GM12878 (cell line): Measurements from ENCODE around the gene PINK1. TPM values are rescaled to one million over a fixed set of nuclear protein-coding genes. Genes with fewer than 3 reads are reported as not detected.

Source experiments
- ATAC-seq: fragments of 200-7000 bp; cut with Tn5 transposase; 3 replicates; pipeline ENCODE4 v1.9.1; 2020; ENCODE audit warnings: mild to moderate bottlenecking, moderate library complexity
- BruUV-seq: library from RNA; stranded (reverse); fragments of 400-500 nt; replicated peaks from 2 replicates; lab custom pipeline; 2021; lab: Mats Ljungman, UMichigan
- CTCF ChIA-PET: fragments of 300-600 bp; sonication (Branson Sonifier 250); formaldehyde crosslinking; extraction: SDS; loops from one replicate; lab custom pipeline; 2021; ENCODE audit warnings: inconsistent platforms; lab: Yijun Ruan, JAX
- POLR2A ChIA-PET: fragments of 350-600 bp; formaldehyde crosslinking; extraction: SDS; loops from one replicate; lab custom pipeline; 2021; ENCODE audit warnings: inconsistent platforms; lab: Charles Lee
- RAD21 ChIA-PET: fragments of 300-600 bp; sonication (Branson Sonifier 250); formaldehyde crosslinking; loops from one replicate; lab custom pipeline; 2023; ENCODE audit warnings: antibody characterized with exemption; ENCODE audit not compliant: unreplicated experiment; lab: Charles Lee
- SMC1A ChIA-PET: fragments of 300-600 bp; sonication (Branson Sonifier 250); formaldehyde crosslinking; loops from one replicate; lab custom pipeline; 2023; ENCODE audit not compliant: unreplicated experiment, uncharacterized antibody; lab: Charles Lee
- DNase-seq: peaks from one replicate; pipeline ENCODE4 v3.0.0-alpha.2; 2011; ENCODE audit warnings: low read depth, low spot score
- FAIRE-seq: peaks from 3 replicates; lab custom pipeline; 2011; peaks lifted over from hg19 to GRCh38; lab: Jason Lieb, UNC
- H2AFZ ChIP-seq: 2 replicates; pipeline ENCODE4 v1.6.0; 2011; ENCODE audit warnings: low read depth, low read length, control low read depth; ENCODE audit not compliant: control insufficient read depth
- H3K27ac ChIP-seq: 2 replicates; pipeline ENCODE4 v1.5.1; 2011; ENCODE audit warnings: control low read depth; ENCODE audit not compliant: control insufficient read depth, insufficient read depth
- H3K27me3 ChIP-seq, 2 experiments: replicated peaks in 1 of 2; 2 replicates each; pipeline versions ENCODE4 v1.6.0 to v1.6.1; 2011; ENCODE audit warnings: low read length in 1 of 2; ENCODE audit not compliant: control insufficient read depth in 2 of 2, insufficient read depth in 2 of 2
- H3K36me3 ChIP-seq, 2 experiments: 2 replicates each; pipeline ENCODE4 v1.5.1; 2011; ENCODE audit warnings: low read length in 1 of 2; ENCODE audit not compliant: control insufficient read depth in 2 of 2, insufficient read depth in 2 of 2
- H3K4me1 ChIP-seq: 2 replicates; pipeline ENCODE4 v1.6.1; 2011; ENCODE audit warnings: mild to moderate bottlenecking, low read length, moderate library complexity, mixed read lengths; ENCODE audit not compliant: control insufficient read depth, insufficient read depth
- H3K4me2 ChIP-seq: 2 replicates; pipeline ENCODE4 v1.6.0; 2011; ENCODE audit warnings: control low read depth; ENCODE audit not compliant: control insufficient read depth, insufficient read depth
- H3K4me3 ChIP-seq: fragments of 200-600 bp; sonication (generic); 2 replicates; pipeline ENCODE4 v1.5.1; 2016
- H3K79me2 ChIP-seq: 2 replicates; pipeline ENCODE4 v1.6.0; 2011; ENCODE audit warnings: low read length; ENCODE audit not compliant: control insufficient read depth, insufficient read depth
- H3K9ac ChIP-seq: 2 replicates; pipeline ENCODE4 v1.8.0; 2011; ENCODE audit warnings: low read length, control low read depth, mixed read lengths; ENCODE audit not compliant: control insufficient read depth, insufficient read depth
- H3K9me3 ChIP-seq: replicated peaks from 3 replicates; pipeline ENCODE4 v1.5.1; 2011; ENCODE audit warnings: mild to moderate bottlenecking, low read length; ENCODE audit not compliant: control insufficient read depth, insufficient read depth
- H4K20me1 ChIP-seq: 2 replicates; pipeline ENCODE4 v1.6.0; 2011; ENCODE audit not compliant: control insufficient read depth, insufficient read depth
- BRCA1 ChIP-seq: IDR thresholded peaks from 2 replicates; pipeline ENCODE4 v1.6.1; 2011; ENCODE audit warnings: low read depth, low read length, improper control_type of control experiment
- EZH2 ChIP-seq: IDR thresholded peaks from 2 replicates; pipeline ENCODE4 v1.6.1; 2012; ENCODE audit warnings: low read depth, mild to moderate bottlenecking, control low read depth, inconsistent platforms, low read length, borderline replicate concordance; ENCODE audit not compliant: control insufficient read depth
- KDM1A ChIP-seq: fragments of 200-600 bp; sonication (generic); IDR thresholded peaks from 2 replicates; pipeline ENCODE4 v1.6.1; 2016; ENCODE audit warnings: borderline replicate concordance
- NR2F1 ChIP-seq: fragments of 450-650 bp; conservative IDR thresholded peaks from 2 replicates; pipeline ENCODE4 v1.6.1; 2017; ENCODE audit warnings: mild to moderate bottlenecking
- SPI1 ChIP-seq: IDR thresholded peaks from 2 replicates; pipeline ENCODE4 v1.6.1; 2011; ENCODE audit warnings: low read depth, mild to moderate bottlenecking, low read length, moderate library complexity, borderline replicate concordance; ENCODE audit not compliant: insufficient read depth
- TBL1XR1 ChIP-seq: IDR thresholded peaks from 2 replicates; pipeline ENCODE4 v1.6.1; 2012; ENCODE audit warnings: low read depth, low read length, improper control_type of control experiment
- WGBS: methylation state at CpG from one replicate; pipeline ENCODE4 v1.1.6; 2016; ENCODE audit warnings: low lambda C conversion rate; ENCODE audit not compliant: insufficient replicate concordance, insufficient coverage; ENCODE audit errors: missing lambda C conversion rate; 5-methylcytosine and 5-hydroxymethylcytosine counted together
- in situ Hi-C: fragments of 300-500 bp; cut with MboI; formaldehyde crosslinking; loops from 9 replicates; pipeline ENCODE4 v1.14.3; 2018; ENCODE audit warnings: mixed read lengths
- intact Hi-C: fragments of 100-400 bp; cut with micrococcal nuclease; formaldehyde crosslinking; loops from one replicate; pipeline ENCODE4 v1.14.2; 2022; ENCODE audit not compliant: unreplicated experiment
- polyA plus RNA-seq, 11 experiments: library from polyadenylated mRNA; depleted of rRNA in 4 of 11; unstranded in 6 of 11; stranded (reverse) in 5 of 11; fragments of >200 nt; fragmentation: Nextera tagmentation in 4 of 11; fragmentation: Illumina TruSeq in 1 of 11; extraction: Ambion mirVana in 4 of 11; extraction: Trizol in 1 of 11; gene quantifications; 1 replicate in 1 of 11; 2 replicates in 10 of 11; pipeline versions ENCODE4 v1.2.1 to v1.2.3, GENCODE V29; 2011 to 2016; ENCODE audit warnings: inconsistent platforms in 2 of 11, missing spikeins in 2 of 11, low read depth in 1 of 11
- total RNA-seq, 4 experiments: library from RNA; depleted of rRNA in 3 of 4; stranded (reverse); fragments of >200 nt in 3 of 4; fragmentation: Illumina TruSeq in 1 of 4; extraction: Trizol in 1 of 4; gene quantifications; 2 replicates each; pipeline versions ENCODE4 v1.2.1 to v1.2.3, GENCODE V29; 2013 to 2021
- TF ChIP-seq, protein P1 (sequence below): fragments of 450-650 bp; IDR thresholded peaks from 2 replicates; pipeline ENCODE4 v1.6.1; 2017; ENCODE audit warnings: mild to moderate bottlenecking, moderate library complexity
- TF ChIP-seq, protein P2 (sequence below): IDR thresholded peaks from 2 replicates; pipeline ENCODE4 v1.6.1; 2012; ENCODE audit warnings: low read depth, low read length, improper control_type of control experiment
- TF ChIP-seq, protein P3 (sequence below): fragments of 450-650 bp; conservative IDR thresholded peaks from 2 replicates; pipeline ENCODE4 v1.6.1; 2017; ENCODE audit warnings: mild to moderate bottlenecking, moderate library complexity
- TF ChIP-seq, protein P4 (sequence below): fragments of 450-650 bp; IDR thresholded peaks from 2 replicates; pipeline ENCODE4 v1.6.1; 2018; ENCODE audit warnings: mild to moderate bottlenecking, low read depth, moderate library complexity; ENCODE audit not compliant: partially characterized antibody

The PINK1 gene
- total and polyA plus RNA-seq, 10 of the 15 experiments (the other 5 are each of a cell fraction or from before 2014, with no cell fraction given): 0.42 to 4.4 (median 1.9) TPM; not detected in 1

DNA sequence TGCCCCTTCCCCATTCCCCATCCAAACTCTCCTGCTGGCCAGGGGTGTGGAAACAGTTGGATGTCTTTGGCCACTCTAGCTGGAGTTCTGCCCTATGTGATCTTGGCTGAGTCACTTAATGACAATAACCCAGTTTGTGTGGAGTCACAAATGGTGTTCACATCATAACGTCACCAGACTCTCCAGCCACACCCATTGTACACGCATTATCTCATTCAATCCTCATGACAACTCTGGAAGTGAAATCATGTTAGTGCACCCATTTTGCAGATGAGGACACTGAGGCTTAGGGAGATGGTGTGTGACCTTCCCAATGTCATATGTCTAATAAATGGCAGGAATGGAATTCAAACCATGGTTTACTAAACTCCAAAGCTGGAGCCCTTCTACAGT, 45.6 kb upstream of the PINK1 start:
- ChIA-PET RAD21 (no interaction called here), SMC1A (no interaction called here), POLR2A (no interaction called here), CTCF (interaction anchor here (1.4 kb wide), 1 partner anchor 13 kb away, joined by 3 read pairs; no protein-coding TSS in a partner anchor)
- FAIRE-seq (no peak), DNase-seq (no peak), ATAC-seq (no peak)
- H3K79me2 ChIP-seq: no peaks in the 10 kb centered on the region
- no peak overlapping the region for H3K4me2 ChIP-seq
- H2AFZ ChIP-seq: no peak overlapping the region
- H3K27ac ChIP-seq: no peak overlapping the region
- 26% methylated on average over 2 of the region's 2 CpGs for WGBS
- H3K9ac ChIP-seq: no peak overlapping the region
- no peaks in the 10 kb centered on the region for H3K36me3 ChIP-seq
- TF ChIP-seq, protein P1, sequence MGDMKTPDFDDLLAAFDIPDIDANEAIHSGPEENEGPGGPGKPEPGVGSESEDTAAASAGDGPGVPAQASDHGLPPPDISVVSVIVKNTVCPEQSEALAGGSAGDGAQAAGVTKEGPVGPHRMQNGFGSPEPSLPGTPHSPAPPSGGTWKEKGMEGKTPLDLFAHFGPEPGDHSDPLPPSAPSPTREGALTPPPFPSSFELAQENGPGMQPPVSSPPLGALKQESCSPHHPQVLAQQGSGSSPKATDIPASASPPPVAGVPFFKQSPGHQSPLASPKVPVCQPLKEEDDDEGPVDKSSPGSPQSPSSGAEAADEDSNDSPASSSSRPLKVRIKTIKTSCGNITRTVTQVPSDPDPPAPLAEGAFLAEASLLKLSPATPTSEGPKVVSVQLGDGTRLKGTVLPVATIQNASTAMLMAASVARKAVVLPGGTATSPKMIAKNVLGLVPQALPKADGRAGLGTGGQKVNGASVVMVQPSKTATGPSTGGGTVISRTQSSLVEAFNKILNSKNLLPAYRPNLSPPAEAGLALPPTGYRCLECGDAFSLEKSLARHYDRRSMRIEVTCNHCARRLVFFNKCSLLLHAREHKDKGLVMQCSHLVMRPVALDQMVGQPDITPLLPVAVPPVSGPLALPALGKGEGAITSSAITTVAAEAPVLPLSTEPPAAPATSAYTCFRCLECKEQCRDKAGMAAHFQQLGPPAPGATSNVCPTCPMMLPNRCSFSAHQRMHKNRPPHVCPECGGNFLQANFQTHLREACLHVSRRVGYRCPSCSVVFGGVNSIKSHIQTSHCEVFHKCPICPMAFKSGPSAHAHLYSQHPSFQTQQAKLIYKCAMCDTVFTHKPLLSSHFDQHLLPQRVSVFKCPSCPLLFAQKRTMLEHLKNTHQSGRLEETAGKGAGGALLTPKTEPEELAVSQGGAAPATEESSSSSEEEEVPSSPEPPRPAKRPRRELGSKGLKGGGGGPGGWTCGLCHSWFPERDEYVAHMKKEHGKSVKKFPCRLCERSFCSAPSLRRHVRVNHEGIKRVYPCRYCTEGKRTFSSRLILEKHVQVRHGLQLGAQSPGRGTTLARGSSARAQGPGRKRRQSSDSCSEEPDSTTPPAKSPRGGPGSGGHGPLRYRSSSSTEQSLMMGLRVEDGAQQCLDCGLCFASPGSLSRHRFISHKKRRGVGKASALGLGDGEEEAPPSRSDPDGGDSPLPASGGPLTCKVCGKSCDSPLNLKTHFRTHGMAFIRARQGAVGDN: no peak
- TF ChIP-seq KDM1A (no peak), EZH2 (no peak), NR2F1 (no peak), BRCA1 (no peak), SPI1 (no peak), TBL1XR1 (no peak)
- TF ChIP-seq, protein P2, sequence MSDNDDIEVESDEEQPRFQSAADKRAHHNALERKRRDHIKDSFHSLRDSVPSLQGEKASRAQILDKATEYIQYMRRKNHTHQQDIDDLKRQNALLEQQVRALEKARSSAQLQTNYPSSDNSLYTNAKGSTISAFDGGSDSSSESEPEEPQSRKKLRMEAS: no peak
- TF ChIP-seq, protein P3, sequence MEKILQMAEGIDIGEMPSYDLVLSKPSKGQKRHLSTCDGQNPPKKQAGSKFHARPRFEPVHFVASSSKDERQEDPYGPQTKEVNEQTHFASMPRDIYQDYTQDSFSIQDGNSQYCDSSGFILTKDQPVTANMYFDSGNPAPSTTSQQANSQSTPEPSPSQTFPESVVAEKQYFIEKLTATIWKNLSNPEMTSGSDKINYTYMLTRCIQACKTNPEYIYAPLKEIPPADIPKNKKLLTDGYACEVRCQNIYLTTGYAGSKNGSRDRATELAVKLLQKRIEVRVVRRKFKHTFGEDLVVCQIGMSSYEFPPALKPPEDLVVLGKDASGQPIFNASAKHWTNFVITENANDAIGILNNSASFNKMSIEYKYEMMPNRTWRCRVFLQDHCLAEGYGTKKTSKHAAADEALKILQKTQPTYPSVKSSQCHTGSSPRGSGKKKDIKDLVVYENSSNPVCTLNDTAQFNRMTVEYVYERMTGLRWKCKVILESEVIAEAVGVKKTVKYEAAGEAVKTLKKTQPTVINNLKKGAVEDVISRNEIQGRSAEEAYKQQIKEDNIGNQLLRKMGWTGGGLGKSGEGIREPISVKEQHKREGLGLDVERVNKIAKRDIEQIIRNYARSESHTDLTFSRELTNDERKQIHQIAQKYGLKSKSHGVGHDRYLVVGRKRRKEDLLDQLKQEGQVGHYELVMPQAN: no peak
- TF ChIP-seq, protein P4, sequence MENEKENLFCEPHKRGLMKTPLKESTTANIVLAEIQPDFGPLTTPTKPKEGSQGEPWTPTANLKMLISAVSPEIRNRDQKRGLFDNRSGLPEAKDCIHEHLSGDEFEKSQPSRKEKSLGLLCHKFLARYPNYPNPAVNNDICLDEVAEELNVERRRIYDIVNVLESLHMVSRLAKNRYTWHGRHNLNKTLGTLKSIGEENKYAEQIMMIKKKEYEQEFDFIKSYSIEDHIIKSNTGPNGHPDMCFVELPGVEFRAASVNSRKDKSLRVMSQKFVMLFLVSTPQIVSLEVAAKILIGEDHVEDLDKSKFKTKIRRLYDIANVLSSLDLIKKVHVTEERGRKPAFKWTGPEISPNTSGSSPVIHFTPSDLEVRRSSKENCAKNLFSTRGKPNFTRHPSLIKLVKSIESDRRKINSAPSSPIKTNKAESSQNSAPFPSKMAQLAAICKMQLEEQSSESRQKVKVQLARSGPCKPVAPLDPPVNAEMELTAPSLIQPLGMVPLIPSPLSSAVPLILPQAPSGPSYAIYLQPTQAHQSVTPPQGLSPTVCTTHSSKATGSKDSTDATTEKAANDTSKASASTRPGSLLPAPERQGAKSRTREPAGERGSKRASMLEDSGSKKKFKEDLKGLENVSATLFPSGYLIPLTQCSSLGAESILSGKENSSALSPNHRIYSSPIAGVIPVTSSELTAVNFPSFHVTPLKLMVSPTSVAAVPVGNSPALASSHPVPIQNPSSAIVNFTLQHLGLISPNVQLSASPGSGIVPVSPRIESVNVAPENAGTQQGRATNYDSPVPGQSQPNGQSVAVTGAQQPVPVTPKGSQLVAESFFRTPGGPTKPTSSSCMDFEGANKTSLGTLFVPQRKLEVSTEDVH: no peak
- no peak overlapping the region for H3K4me3 ChIP-seq
- BruUV-seq: no TSS peak
- H3K4me1 ChIP-seq: no peaks in the 10 kb centered on the region
- no peaks in the 10 kb centered on the region for H3K9me3 ChIP-seq
- no peaks in the 10 kb centered on the region for H4K20me1 ChIP-seq
- intact Hi-C loops (no loop called here), in situ Hi-C loops (no loop called here)
- peaks cover 5 to 8% of the 10 kb centered on the region in 2 experiments for H3K27me3 ChIP-seq
